G401 (cell line): ENCODE measurements around the gene CCDC3. TPM values are rescaled to one million over a fixed set of nuclear protein-coding genes. Genes with fewer than 3 reads are reported as not detected.
"Not testable (repeated sequence)": the region's sequence is repeated elsewhere in the genome, so short reads cannot be mapped to it uniquely, and the experiment has no call there.

Experiments
- DNase-seq: peaks from one replicate; pipeline ENCODE4 v3.0.0-alpha.2; 2015; ENCODE audit warnings: low spot score
- in situ Hi-C: cut with HindIII; loops from 2 replicates; pipeline ENCODE4 v1.10.0; 2016; ENCODE audit warnings: low sequenced_read_pairs, mixed read lengths
- total RNA-seq: library from RNA; depleted of rRNA; stranded (reverse); fragments of >200 nt; shearing (Covaris generic); gene quantifications from 2 replicates; pipeline ENCODE4 v1.2.3, GENCODE V29; 2014

CCDC3 gene
- total RNA-seq, 1 experiment from 2014 or later: not detected

DNA sequence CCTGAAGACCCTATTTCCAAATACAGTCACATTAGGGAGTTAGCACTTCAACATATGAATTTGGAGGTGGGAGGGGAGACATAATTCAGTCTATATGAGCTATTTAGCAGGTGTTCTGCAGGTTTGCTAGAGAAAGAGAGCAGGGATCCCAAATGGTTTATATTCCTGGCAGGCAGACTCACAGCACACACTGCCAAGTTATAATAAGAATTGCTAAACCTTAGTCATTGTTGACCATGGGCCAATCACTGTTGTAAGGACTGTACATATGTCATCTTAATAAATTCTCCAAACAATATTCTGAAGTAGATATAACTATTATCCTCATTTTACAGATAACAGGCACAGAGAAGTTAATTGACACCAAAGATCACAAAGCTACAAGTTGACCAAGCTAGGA lies 1.5 kb upstream of the CCDC3 start:
- no peak for DNase-seq
- in situ Hi-C loops: no loop called here

GRCh38 chr10:13001887-13002212 lies 337 bp upstream of the CCDC3 start:
- in situ Hi-C loops: no loop called here
- no peak for DNase-seq

DNA sequence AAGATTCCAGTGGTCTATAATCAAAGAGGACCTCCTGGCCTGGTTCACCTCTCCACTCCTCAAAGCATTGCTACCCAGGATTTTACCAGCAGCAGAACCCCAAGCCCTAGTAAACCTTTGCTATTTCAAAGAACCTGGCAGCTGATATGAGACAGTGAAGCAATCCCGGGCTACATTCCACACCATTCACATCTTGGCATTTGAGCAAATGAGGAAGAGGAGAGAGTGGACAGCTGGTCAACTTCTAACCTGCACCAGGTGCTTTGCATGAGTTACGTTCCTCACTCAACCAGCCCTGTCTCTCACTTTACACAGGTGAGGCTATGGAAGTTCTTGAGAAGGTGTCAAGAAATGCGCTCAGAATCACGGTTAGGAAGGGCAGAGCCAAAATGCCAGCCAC lies 1.1 kb downstream of the CCDC3 start:
- no peak for DNase-seq
- in situ Hi-C loops: no loop called here

DNA sequence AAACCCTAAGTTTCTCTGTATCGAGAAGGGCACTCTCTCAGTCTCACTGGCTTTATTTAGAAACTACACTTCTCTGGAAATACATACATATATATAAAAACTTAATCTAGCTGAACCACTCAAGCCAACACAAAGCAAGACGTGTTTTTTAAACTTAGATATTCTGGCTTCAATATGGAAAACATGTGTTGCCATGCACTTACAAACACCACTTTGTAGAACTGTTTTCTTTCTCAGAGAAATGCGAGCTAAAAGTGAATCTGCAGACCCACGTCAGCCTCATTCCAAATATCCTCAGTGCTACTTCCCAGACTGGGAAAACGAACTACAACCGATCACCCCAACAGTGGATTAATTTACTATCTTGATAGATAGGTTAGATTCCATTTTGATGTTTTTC lies 1.7 kb downstream of the CCDC3 start:
- no peak for DNase-seq
- in situ Hi-C loops: no loop called here

DNA sequence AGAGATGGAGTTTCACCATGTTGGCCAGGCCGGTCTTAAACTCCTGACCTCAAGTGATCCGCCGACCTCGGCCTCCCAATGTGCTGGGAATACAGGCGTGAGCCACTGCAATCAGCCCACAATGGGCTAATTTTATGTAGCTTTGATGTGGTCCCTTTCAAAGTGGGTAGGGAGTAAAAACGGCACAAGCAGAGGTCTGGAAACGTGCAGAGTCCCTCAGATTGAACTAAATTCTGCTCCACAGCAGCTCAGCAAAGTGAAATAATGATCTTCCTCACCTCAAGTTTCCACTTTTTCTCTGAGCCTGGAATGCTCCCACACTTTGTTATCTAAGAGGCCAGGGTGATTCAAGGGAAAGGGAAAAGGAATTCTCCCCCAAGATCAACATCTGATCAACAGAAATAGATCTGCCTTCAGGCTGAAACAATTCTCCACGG lies 6.1 kb downstream of the CCDC3 start:
- DNase-seq: no peak
- in situ Hi-C loops: no loop called here

- DNase-seq: no peak
- in situ Hi-C loops: no loop called here
Measured at GRCh38 chr10:12993595-12993994, 7.9 kb downstream of the CCDC3 start.

DNA sequence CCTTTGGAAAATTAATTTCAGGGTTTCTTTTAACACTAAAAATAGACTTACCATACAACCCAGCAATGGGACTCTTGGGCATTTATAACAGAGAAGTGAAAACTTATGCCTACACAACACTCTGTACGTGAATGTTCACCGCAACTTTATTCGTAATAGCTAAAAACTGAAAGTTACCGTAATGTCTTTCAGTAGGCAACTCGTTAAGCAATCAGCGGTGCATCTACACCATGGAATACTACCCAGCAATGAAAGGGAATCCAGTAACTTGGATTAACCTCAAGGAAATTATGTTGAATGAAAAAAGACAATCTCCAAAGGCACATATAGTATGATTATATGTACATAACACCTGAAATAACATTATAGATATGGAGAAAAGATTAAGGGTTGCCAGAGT lies 16.2 kb downstream of the CCDC3 start:
- no peak for DNase-seq
- in situ Hi-C loops: no loop called here

DNA sequence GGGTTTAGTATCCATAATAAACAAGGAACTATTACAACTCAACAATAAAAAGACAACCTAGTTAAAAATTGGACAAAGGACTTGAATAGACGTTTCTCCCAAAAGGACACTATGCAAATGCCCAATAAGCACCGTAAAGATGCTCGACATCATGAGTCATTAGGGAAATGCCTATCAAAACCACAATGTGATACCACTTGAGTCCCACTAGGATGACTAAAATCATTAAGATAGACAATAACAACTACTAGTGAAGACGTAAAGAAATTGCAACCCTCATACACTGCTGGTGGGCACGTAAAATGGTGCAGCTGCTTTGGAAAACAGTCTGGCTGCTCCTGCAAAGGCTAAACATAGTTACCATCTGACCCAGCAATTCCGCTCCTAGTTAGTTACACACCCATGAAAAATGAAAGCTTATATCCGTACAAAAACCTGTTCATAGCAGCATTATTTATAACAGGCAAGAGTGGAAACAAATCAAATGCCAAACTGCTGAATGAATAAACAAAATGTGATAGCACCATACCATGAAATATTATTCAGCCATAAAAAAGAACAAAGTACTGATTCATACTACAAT lies 17.3 kb downstream of the CCDC3 start:
- no peak for DNase-seq
- in situ Hi-C loops: no loop called here

DNA sequence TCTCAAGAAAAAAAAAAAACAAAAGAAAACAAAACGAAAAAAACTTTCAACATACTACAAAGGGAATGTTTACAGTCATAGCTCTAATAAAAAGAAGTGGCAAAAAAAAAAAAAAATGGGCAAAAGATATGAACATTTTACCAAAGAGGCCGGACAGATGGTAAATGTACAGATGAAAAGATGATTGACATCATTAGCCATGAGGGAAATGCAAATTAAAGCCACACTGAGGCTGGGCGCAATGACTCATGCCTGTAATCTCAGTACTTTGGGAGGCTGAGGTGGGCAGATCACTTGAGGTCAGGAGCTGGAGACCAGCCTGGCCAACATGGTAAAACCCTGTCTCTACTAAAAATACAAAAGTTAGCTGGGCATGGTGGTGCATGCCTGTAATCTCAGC lies 17.9 kb downstream of the CCDC3 start:
- DNase-seq, in situ Hi-C loops: not testable (repeated sequence)

DNA sequence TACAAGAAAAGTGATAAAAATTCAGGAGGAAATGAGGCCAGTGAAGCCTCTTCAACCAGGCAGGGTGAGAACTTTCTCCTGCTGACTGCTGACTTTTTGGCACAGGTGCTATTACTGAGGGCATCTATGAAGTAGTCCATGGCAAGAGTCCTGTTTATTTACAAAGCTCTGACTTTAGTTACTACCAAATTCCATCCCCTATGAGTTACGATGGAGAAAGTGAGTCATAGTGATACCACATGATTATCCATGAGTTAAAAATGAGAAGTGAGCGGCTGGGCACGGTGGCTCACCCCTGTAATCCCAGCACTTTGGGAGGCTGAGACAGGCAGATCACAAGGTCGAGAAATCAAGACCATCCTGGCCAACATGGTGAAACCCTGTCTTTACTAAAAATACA lies 19.9 kb downstream of the CCDC3 start:
- in situ Hi-C loops: no loop called here
- DNase-seq: no peak

DNA sequence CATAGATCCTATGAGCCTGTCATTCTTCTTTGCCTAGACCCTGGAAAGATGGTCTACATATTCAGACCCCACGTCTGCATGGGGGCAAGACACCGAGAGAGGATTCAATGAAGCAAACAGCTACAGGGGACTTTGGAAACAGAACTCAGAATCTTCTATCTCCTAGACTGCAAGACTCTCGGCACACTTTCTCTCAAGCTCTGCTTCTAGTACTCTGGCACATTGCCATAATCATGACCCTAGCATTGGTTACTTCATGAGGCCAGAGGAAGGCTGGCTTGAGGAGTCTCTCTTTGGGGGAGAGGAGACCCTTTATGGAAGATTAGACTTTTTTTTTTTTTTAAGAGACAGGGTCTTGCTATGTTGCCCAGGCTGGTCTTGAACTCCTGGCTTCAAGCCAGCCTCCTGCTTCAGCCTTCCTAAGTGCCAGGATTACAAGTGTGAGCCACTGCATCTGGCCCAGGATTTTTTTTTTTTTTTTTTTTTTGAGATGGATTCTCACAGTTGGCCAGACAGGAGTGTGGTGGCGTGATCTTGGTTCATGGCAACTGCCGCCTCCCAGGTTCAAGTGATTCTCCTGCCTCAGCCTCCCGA lies 20.7 kb downstream of the CCDC3 start:
- in situ Hi-C loops: no loop called here
- no peak for DNase-seq

DNA sequence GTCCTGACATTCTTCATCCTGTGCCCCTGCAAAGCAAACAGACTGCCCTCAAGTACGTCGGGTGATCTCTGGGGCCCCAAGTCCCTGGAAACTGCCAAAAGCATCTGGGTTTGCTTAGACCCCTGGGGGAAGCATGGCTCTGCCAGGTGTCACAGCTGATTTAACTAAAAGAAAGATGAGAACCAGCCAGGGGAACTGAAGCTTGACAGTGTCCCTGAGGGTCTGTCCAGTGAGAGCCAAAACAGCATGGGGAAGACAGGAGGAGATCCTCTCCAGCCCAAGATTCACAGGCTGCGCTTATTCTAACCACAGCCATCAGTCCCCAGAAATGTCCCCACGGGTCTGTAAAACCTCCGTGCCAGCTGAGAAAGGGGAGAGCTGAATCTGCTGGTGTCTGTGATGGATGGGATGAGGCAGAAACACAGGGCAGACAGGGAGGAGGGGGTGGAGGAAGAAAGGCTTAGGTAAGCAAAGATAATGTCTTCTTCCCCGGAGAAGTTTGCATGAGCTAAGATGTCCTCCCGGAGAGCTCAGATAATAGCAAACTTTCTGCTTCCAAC lies 21.3 kb downstream of the CCDC3 start:
- DNase-seq: no peak
- in situ Hi-C loops: no loop called here

DNA sequence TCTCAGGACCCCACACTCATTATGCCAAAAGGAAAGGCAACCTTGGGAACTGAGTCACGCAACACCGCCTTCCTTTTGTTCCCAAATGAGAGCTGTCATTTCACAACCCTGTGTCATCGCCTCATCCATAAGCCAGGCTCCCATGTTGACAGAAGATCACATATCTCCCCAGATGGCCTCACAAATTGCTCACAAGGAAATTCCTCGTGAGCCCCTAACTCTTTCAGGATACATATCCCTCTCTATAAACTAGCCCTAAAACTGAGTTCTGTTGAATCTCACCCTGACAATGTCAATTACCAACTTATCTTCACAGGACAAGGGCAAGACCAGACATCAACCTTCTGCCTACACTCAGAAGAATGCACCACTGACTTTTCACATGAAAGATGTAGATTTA lies 22.6 kb downstream of the CCDC3 start:
- DNase-seq: no peak
- in situ Hi-C loops: no loop called here

DNA sequence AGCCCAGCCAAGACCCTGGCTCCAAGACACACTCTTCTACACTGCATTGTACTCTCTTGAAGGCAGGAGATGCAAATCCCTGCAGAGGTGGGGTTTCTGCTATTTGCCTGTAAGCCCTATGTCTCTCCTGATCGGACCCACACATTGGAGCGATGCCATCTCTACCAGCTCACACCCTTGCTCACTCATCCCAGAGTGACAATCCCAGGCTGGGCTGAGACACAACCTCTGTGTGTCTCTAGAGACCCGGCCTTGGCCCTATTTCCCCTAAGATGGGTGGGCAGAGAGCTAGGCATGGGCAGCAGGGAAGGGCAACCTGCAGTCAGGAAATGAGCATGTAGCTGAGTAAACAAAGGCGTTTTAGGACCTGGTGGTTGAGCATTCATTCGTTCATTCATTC lies 25.6 kb downstream of the CCDC3 start:
- in situ Hi-C loops: no loop called here
- no peak for DNase-seq

GRCh38 chr10:12975266-12975665 lies 26.2 kb downstream of the CCDC3 start:
- DNase-seq: no peak
- in situ Hi-C loops: no loop called here

- in situ Hi-C loops: no loop called here
- no peak for DNase-seq
Measured at GRCh38 chr10:12974491-12975199, 26.9 kb downstream of the CCDC3 start.

DNA sequence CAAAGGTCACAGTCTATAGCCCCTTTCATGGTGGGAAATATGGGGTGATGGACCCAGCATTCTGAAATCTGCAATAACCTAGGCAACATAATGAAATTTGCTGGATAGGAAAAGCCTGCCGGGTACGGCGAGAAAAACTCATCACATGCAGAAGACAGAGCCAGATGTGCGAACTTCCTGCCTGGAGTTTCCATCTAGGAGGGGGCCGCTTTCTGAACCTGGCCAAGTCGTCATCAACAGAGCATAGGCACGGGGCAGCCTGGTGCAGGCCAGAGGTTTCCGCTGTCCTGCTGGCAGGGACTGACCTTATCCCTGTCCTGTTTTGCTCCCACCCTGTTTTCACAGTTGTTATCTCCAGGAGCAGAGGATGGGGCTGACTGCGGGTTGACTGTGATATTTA lies 27.4 kb downstream of the CCDC3 start:
- in situ Hi-C loops: no loop called here
- no peak for DNase-seq

- in situ Hi-C loops: no loop called here
- DNase-seq: no peak
Measured at GRCh38 chr10:12973149-12973718, 28.3 kb downstream of the CCDC3 start.

DNA sequence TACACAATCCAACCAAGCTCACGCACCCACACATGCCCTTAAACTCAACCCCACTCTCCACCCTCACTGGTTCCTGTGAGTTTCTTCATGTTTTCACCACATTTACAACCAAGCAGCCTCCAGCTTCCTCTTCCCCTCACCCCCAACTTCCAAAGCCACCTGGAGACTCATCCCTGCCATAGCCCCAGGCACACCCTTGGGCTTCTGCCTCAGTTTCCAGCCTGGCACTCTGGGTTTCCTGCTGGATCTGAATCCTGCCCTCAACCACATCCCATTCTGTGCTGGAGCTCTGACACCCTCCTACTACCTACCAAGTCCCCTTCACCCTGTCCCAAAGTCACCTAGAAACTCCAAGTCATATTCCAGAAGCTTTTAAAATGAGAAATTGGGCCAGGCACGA lies 29.4 kb downstream of the CCDC3 start:
- in situ Hi-C loops: no loop called here
- no peak for DNase-seq

GRCh38 chr10:12971001-12971788 lies 30.3 kb downstream of the CCDC3 start:
- no peak for DNase-seq
- in situ Hi-C loops: no loop called here
